Natural killer cell treated with Interleukin-12 subunit alpha and Interleukin-12 subunit beta and Interleukin-15 and Interleukin-18, amount 100 ng/mL, for 72 hours (primary cell): ENCODE measurements around the gene ZNF747. TPM values are rescaled to one million over a fixed set of nuclear protein-coding genes. Genes with fewer than 3 reads are reported as not detected.
A peak's percentile ranks its signal among the peaks of the same experiment; 100 is the strongest.

Experiments used
- ATAC-seq, 2 donors: fragments of 150-1000 bp; cut with Tn5 transposase in 1 of 2; sonication (Bioruptor Pico), chemical (Tn5 transposase) in 1 of 2; 2 replicates each; pipeline ENCODE4 v1.10.0; 2021
- DNase-seq: peaks from one replicate; pipeline ENCODE4 v3.0.0; 2022; ENCODE audit warnings: low spot score
- H3K27ac Mint-ChIP-seq, 2 donors: 1 replicate in 1 of 2; 2 replicates in 1 of 2; pipeline ENCODE4 v1.8.0; 2022; ENCODE audit warnings: mixed read lengths in 2 of 2, mild to moderate bottlenecking in 1 of 2, moderate library complexity in 1 of 2
- H3K27me3 Mint-ChIP-seq, 2 donors: 1 replicate in 1 of 2; 2 replicates in 1 of 2; pipeline ENCODE4 v1.8.0; 2022; ENCODE audit warnings: mixed read lengths in 2 of 2
- H3K36me3 Mint-ChIP-seq: one replicate; pipeline ENCODE4 v1.8.0; 2022; ENCODE audit warnings: mixed read lengths
- H3K4me1 Mint-ChIP-seq, 2 donors: 1 replicate in 1 of 2; 2 replicates in 1 of 2; pipeline ENCODE4 v1.8.0; 2022; ENCODE audit warnings: low read depth in 2 of 2, mixed read lengths in 2 of 2, mild to moderate bottlenecking in 1 of 2
- H3K4me3 Mint-ChIP-seq: one replicate; pipeline ENCODE4 v1.8.0; 2022; ENCODE audit warnings: mixed read lengths
- H3K9me3 Mint-ChIP-seq: 2 replicates; pipeline ENCODE4 v1.8.0; 2022; ENCODE audit warnings: mixed read lengths
- total RNA-seq, 2 donors: library from RNA; stranded (reverse); gene quantifications; one replicate each; pipeline ENCODE4 v1.2.3, GENCODE V29; 2022

Gene ZNF747
- total RNA-seq: 10 to 100 TPM in 1 of 2 donors, 1 to 10 TPM in 1; 8.7 to 10.3 TPM

- Mint-ChIP-seq H3K4me3 (peak within 1 kb of the TSS; percentile 97), H3K4me1 (peaks cover 24 to 32% of the 10 kb centered on the region in 2 donors), H3K27me3 (no peaks in the 10 kb centered on the region), H3K36me3 (no peaks in the 10 kb centered on the region), H3K27ac (peak within 1 kb of the TSS; percentile 94 to 96), H3K9me3 (no peaks in the 10 kb centered on the region)
- DNase-seq (peak; percentile 89), ATAC-seq (peak; percentile 85 to 91)
These were observed at the start of gene ZNF747 for GRCh38 chr16:30534368-30535105. Gene ZNF747, minus strand, starts transcription at chr16:30534858. Its CDS starts 179 bp downstream, at chr16:30534679.

GRCh38 chr16:30582611-30583340 lies 48.1 kb upstream of the ZNF747 start:
- ATAC-seq: no peak
- Mint-ChIP-seq H3K9me3 (no peaks in the 10 kb centered on the region), H3K4me1 (peaks cover 12 to 20% of the 10 kb centered on the region in 2 donors), H3K27me3 (no peaks in the 10 kb centered on the region), H3K27ac (no peak overlapping the region), H3K36me3 (no peaks in the 10 kb centered on the region), H3K4me3 (no peak overlapping the region)
- DNase-seq: no peak

- DNase-seq: no peak
- ATAC-seq: no peak
- no peak overlapping the region for H3K4me3 Mint-ChIP-seq
These were observed 46.8 kb upstream of the ZNF747 start for GRCh38 chr16:30581457-30581856.

GRCh38 chr16:30574678-30575077 lies 40.0 kb upstream of the ZNF747 start:
- Mint-ChIP-seq H3K4me3 (no peak overlapping the region), H3K27me3 (no peaks in the 10 kb centered on the region), H3K9me3 (no peaks in the 10 kb centered on the region)

More at GRCh38 chr16:30581457-30581856, 46.8 kb upstream of the ZNF747 start:
- Mint-ChIP-seq H3K27me3 (no peaks in the 10 kb centered on the region), H3K4me1 (peaks cover 12 to 20% of the 10 kb centered on the region in 2 donors), H3K36me3 (no peaks in the 10 kb centered on the region), H3K27ac (peak overlapping the region in 1 of 2 donors; percentile 17), H3K9me3 (no peaks in the 10 kb centered on the region)

GRCh38 chr16:30571445-30572322 lies 37.0 kb upstream of the ZNF747 start, which contains the start of gene ZNF688:
Gene ZNF688, minus strand, starts transcription at chr16:30571714. Its CDS starts 85 bp downstream, at chr16:30571629.
- H3K27ac Mint-ChIP-seq: peak within 1 kb of the TSS; percentile 87 to 93
- H3K27me3 Mint-ChIP-seq: no peaks in the 10 kb centered on the region
- H3K9me3 Mint-ChIP-seq: no peaks in the 10 kb centered on the region
- H3K4me1 Mint-ChIP-seq: peaks cover 29 to 37% of the 10 kb centered on the region in 2 donors
- ATAC-seq: peak; percentile 81 to 84
- peak within 1 kb of the TSS; percentile 93 for H3K4me3 Mint-ChIP-seq
- peak; percentile 94 for DNase-seq
- H3K36me3 Mint-ChIP-seq: no peaks in the 10 kb centered on the region

More at GRCh38 chr16:30574678-30575077, 40.0 kb upstream of the ZNF747 start:
- DNase-seq (no peak), ATAC-seq (no peak)
- Mint-ChIP-seq H3K4me1 (peaks cover 11 to 19% of the 10 kb centered on the region in 2 donors), H3K36me3 (no peaks in the 10 kb centered on the region), H3K27ac (no peak overlapping the region)

- Mint-ChIP-seq H3K4me3 (peak overlapping the region; percentile 93), H3K27me3 (no peaks in the 10 kb centered on the region), H3K9me3 (no peaks in the 10 kb centered on the region), H3K4me1 (peaks cover 36 to 46% of the 10 kb centered on the region in 2 donors), H3K27ac (peak overlapping the region; percentile 87 to 93), H3K36me3 (no peaks in the 10 kb centered on the region)
- DNase-seq (no peak), ATAC-seq (no peak)
These were observed 36.2 kb upstream of the ZNF747 start for GRCh38 chr16:30570636-30571444.

- DNase-seq (no peak), ATAC-seq (no peak)
- peaks cover 36 to 46% of the 10 kb centered on the region in 2 donors for H3K4me1 Mint-ChIP-seq
- no peaks in the 10 kb centered on the region for H3K36me3 Mint-ChIP-seq
- peak overlapping the region in 1 of 2 donors; percentile 93 for H3K27ac Mint-ChIP-seq
- H3K9me3 Mint-ChIP-seq: no peaks in the 10 kb centered on the region
- no peaks in the 10 kb centered on the region for H3K27me3 Mint-ChIP-seq
- no peak overlapping the region for H3K4me3 Mint-ChIP-seq
These were observed 35.3 kb upstream of the ZNF747 start for GRCh38 chr16:30569746-30570635.

- H3K4me1 Mint-ChIP-seq: peaks cover 36 to 43% of the 10 kb centered on the region in 2 donors
- DNase-seq (no peak), ATAC-seq (no peak)
- no peaks in the 10 kb centered on the region for H3K9me3 Mint-ChIP-seq
- peak overlapping the region in 1 of 2 donors; percentile 73 for H3K27ac Mint-ChIP-seq
- H3K27me3 Mint-ChIP-seq: no peaks in the 10 kb centered on the region
- no peaks in the 10 kb centered on the region for H3K36me3 Mint-ChIP-seq
- H3K4me3 Mint-ChIP-seq: no peak overlapping the region
These were observed 34.6 kb upstream of the ZNF747 start for GRCh38 chr16:30569281-30569680.

- H3K27ac Mint-ChIP-seq: peak overlapping the region; percentile 97 to 99
- no peaks in the 10 kb centered on the region for H3K9me3 Mint-ChIP-seq
- peak; percentile 77 to 87 for ATAC-seq
- no peaks in the 10 kb centered on the region for H3K27me3 Mint-ChIP-seq
- H3K4me3 Mint-ChIP-seq: peak overlapping the region; percentile 85
- DNase-seq: peak; percentile 84
- H3K4me1 Mint-ChIP-seq: peaks cover 31 to 38% of the 10 kb centered on the region in 2 donors
- H3K36me3 Mint-ChIP-seq: no peaks in the 10 kb centered on the region
These were observed 33.5 kb upstream of the ZNF747 start for GRCh38 chr16:30567991-30568638.

- ATAC-seq: peak; percentile 61 to 78
- H3K4me3 Mint-ChIP-seq: peak overlapping the region; percentile 85
These were observed 32.7 kb upstream of the ZNF747 start for GRCh38 chr16:30567160-30567990.

GRCh38 chr16:30566531-30566930 lies 31.9 kb upstream of the ZNF747 start:
- Mint-ChIP-seq H3K36me3 (no peaks in the 10 kb centered on the region), H3K27ac (peak overlapping the region; percentile 97 to 99), H3K27me3 (no peaks in the 10 kb centered on the region), H3K9me3 (no peaks in the 10 kb centered on the region), H3K4me3 (peak overlapping the region; percentile 85), H3K4me1 (peaks cover 25 to 35% of the 10 kb centered on the region in 2 donors)
- ATAC-seq (no peak), DNase-seq (peak; percentile 12)

More at GRCh38 chr16:30567160-30567990, 32.7 kb upstream of the ZNF747 start:
- H3K36me3 Mint-ChIP-seq: no peaks in the 10 kb centered on the region
- no peaks in the 10 kb centered on the region for H3K27me3 Mint-ChIP-seq
- peak overlapping the region; percentile 97 to 99 for H3K27ac Mint-ChIP-seq
- no peaks in the 10 kb centered on the region for H3K9me3 Mint-ChIP-seq
- peaks cover 29 to 37% of the 10 kb centered on the region in 2 donors for H3K4me1 Mint-ChIP-seq
- peak; percentile 91 for DNase-seq
